ENCODE measurements around the gene PSME1. TPM values are rescaled to one million over a fixed set of nuclear protein-coding genes. Genes with fewer than 3 reads are reported as not detected.

The PSME1 gene
- total and polyA plus RNA-seq, 2 experiments from 2014 or later: 61.1 to 215 TPM

DNA sequence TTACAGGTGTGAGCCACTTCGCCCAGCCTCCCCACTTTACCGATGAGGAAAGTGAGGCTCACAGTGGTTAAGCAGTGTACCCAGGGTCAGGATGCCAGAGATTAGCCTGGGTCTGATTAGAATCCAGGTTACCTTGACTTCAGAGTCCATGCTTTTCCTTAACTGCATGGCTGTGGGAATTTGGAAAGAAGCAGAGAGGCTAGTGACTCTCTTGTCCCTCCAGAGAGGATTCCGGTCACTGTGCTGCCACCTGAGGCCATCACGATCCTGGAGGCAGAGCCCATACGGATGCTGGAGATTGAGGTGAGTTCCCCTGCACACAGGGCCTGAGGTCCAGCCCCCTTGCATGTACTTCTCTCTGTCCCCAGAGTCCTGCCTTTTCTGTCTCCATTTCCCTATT is 40.6 kb downstream of the PSME1 start:
- Histone ChIP-seq H3K27me3 (ENCODE audit: insufficient read depth) (no peaks in the 10 kb centered on the region), H3K36me3 (ENCODE audit: insufficient read depth) (no peaks in the 10 kb centered on the region; the same call in 1 of the 2 replicates), H4K20me1 (replicated peaks; ENCODE audit: insufficient read depth) (no peaks in the 10 kb centered on the region; the same call in 1 of the 2 replicates), H3K27ac (ENCODE audit: low read depth) (no peak overlapping the region), H3K4me3 (no peak overlapping the region), H3K79me2 (replicated peaks; ENCODE audit: insufficient read depth) (no peaks in the 10 kb centered on the region), H3K4me1 (ENCODE audit: insufficient read depth) (0 out of 2 replicates have a peak, but pooled peaks cover 3% of the 10 kb centered on the region), H3K9me2 (ENCODE audit: insufficient read depth) (no peaks in the 10 kb centered on the region), H3K4me2 (no peak overlapping the region), H3F3A (replicated peaks; ENCODE audit: low read depth) (peaks cover 7% of the 10 kb centered on the region; the same call in 1 of the 2 replicates), H2AFZ (no peak overlapping the region)
- Mint-ChIP-seq H3K27ac (no peak overlapping the region), H3K4me1 (0 out of 3 replicates have a peak, but pooled peaks cover 2% of the 10 kb centered on the region), H3K27me3 (ENCODE audit: insufficient read depth, low read depth, poor library complexity) (peaks cover 32% of the 10 kb centered on the region), H3K36me3 (ENCODE audit: low read depth) (peaks cover 48% of the 10 kb centered on the region), H3K4me3 (no peak overlapping the region), H3K9me3 (no peaks in the 10 kb centered on the region)
- ATAC-seq (no peak), DNase-seq (ENCODE audit: low spot score) (no peak)
- no peak for TF ChIP-seq ZNF114 (CRISPR knock-in tag; IDR thresholded peaks at IDR 0.05)
- no peak for TF ChIP-seq EZH2phosphoT487 (IDR thresholded peaks at IDR 0.05; ENCODE audit: unreplicated experiment)
- no peak for TF ChIP-seq STAT1 (IDR thresholded peaks at IDR 0.05; ENCODE audit: unreplicated experiment)
- no peak for TF ChIP-seq EZH2 (IDR thresholded peaks at IDR 0.05; ENCODE audit: low read depth, unreplicated experiment)

DNA sequence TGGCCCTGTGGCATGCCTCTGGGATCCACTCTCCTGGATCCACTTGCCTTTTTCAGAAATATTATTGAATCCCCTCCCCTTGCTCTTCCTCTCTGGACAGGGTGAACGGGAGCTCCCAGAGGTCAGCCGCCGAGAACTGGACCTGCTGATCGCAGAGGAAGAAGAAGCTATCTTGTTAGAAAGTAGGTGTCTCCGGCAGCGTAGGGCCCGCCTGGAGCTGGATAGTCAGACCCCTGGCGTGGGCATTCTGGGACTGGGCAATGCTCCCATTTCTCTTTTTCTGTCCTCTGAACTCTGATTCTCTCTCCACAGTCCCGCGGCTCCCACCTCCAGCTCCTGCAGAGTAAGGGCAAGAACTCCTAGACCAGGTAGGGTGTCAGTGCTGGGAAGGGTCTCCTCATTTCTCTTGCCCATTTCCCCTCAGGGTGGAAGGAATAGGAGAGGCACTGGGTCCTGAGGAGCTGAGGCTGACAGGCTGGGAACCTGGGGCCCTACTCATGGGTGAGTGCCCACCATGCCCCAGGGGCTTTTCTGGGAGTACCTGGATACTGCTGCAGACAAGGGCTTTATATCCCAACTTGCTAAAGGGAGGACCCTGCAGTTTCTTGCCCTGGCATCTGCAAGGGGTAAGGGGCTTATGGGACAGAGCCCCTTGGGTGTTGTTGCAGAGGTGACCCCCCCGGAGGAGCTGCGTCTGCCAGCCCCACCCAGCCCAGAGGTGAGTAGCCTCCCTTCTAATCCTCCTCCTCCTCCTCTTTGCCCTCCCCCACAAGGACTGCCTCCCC is 41.2 kb downstream of the PSME1 start:
- H3K4me1 Mint-ChIP-seq: 0 out of 3 replicates have a peak, but pooled peaks cover 2% of the 10 kb centered on the region
- 0 out of 2 replicates have a peak, but pooled peaks cover 3% of the 10 kb centered on the region for H3K4me1 ChIP-seq (ENCODE audit: insufficient read depth)
- DNase-seq (ENCODE audit: low spot score) (no peak), ATAC-seq (no peak)
- H3K4me3 ChIP-seq: no peak overlapping the region
- H3F3A ChIP-seq (replicated peaks; ENCODE audit: low read depth): peaks cover 5% of the 10 kb centered on the region; the same call in 1 of the 2 replicates
- no peak overlapping the region for H3K27ac ChIP-seq (ENCODE audit: low read depth)
- H3K79me2 ChIP-seq (replicated peaks; ENCODE audit: insufficient read depth): no peaks in the 10 kb centered on the region
- peaks cover 53% of the 10 kb centered on the region for H3K36me3 Mint-ChIP-seq (ENCODE audit: low read depth)
- H3K9me3 Mint-ChIP-seq: no peaks in the 10 kb centered on the region
- no peak overlapping the region for H3K4me3 Mint-ChIP-seq
- H3K9me2 ChIP-seq (ENCODE audit: insufficient read depth): no peaks in the 10 kb centered on the region
- no peak overlapping the region for H2AFZ ChIP-seq
- no peak overlapping the region for H3K27ac Mint-ChIP-seq
- H3K27me3 Mint-ChIP-seq (ENCODE audit: insufficient read depth, low read depth, poor library complexity): peaks cover 26% of the 10 kb centered on the region
- H3K4me2 ChIP-seq: no peak overlapping the region
- no peaks in the 10 kb centered on the region; the same call in 1 of the 2 replicates for H3K36me3 ChIP-seq (ENCODE audit: insufficient read depth)
- H4K20me1 ChIP-seq (replicated peaks; ENCODE audit: insufficient read depth): no peaks in the 10 kb centered on the region; the same call in 1 of the 2 replicates
- H3K27me3 ChIP-seq (ENCODE audit: insufficient read depth): no peaks in the 10 kb centered on the region
- TF ChIP-seq, protein P1, sequence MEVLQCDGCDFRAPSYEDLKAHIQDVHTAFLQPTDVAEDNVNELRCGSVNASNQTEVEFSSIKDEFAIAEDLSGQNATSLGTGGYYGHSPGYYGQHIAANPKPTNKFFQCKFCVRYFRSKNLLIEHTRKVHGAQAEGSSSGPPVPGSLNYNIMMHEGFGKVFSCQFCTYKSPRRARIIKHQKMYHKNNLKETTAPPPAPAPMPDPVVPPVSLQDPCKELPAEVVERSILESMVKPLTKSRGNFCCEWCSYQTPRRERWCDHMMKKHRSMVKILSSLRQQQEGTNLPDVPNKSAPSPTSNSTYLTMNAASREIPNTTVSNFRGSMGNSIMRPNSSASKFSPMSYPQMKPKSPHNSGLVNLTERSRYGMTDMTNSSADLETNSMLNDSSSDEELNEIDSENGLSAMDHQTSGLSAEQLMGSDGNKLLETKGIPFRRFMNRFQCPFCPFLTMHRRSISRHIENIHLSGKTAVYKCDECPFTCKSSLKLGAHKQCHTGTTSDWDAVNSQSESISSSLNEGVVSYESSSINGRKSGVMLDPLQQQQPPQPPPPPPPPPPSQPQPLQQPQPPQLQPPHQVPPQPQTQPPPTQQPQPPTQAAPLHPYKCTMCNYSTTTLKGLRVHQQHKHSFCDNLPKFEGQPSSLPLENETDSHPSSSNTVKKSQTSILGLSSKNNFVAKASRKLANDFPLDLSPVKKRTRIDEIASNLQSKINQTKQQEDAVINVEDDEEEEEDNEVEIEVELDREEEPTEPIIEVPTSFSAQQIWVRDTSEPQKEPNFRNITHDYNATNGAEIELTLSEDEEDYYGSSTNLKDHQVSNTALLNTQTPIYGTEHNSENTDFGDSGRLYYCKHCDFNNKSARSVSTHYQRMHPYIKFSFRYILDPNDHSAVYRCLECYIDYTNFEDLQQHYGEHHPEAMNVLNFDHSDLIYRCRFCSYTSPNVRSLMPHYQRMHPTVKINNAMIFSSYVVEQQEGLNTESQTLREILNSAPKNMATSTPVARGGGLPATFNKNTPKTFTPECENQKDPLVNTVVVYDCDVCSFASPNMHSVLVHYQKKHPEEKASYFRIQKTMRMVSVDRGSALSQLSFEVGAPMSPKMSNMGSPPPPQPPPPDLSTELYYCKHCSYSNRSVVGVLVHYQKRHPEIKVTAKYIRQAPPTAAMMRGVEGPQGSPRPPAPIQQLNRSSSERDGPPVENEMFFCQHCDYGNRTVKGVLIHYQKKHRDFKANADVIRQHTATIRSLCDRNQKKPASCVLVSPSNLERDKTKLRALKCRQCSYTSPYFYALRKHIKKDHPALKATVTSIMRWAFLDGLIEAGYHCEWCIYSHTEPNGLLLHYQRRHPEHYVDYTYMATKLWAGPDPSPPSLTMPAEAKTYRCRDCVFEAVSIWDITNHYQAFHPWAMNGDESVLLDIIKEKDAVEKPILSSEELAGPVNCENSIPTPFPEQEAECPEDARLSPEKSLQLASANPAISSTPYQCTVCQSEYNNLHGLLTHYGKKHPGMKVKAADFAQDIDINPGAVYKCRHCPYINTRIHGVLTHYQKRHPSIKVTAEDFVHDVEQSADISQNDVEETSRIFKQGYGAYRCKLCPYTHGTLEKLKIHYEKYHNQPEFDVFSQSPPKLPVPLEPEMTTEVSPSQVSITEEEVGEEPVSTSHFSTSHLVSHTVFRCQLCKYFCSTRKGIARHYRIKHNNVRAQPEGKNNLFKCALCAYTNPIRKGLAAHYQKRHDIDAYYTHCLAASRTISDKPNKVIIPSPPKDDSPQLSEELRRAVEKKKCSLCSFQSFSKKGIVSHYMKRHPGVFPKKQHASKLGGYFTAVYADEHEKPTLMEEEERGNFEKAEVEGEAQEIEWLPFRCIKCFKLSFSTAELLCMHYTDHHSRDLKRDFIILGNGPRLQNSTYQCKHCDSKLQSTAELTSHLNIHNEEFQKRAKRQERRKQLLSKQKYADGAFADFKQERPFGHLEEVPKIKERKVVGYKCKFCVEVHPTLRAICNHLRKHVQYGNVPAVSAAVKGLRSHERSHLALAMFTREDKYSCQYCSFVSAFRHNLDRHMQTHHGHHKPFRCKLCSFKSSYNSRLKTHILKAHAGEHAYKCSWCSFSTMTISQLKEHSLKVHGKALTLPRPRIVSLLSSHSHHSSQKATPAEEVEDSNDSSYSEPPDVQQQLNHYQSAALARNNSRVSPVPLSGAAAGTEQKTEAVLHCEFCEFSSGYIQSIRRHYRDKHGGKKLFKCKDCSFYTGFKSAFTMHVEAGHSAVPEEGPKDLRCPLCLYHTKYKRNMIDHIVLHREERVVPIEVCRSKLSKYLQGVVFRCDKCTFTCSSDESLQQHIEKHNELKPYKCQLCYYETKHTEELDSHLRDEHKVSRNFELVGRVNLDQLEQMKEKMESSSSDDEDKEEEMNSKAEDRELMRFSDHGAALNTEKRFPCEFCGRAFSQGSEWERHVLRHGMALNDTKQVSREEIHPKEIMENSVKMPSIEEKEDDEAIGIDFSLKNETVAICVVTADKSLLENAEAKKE (CRISPR knock-in tag; IDR thresholded peaks at IDR 0.05): no peak
- TF ChIP-seq ZNF114 (CRISPR knock-in tag; IDR thresholded peaks at IDR 0.05) (no peak), CREB1 (CRISPR knock-in tag; IDR thresholded peaks at IDR 0.05; ENCODE audit: low read depth) (no peak), JUNB (IDR thresholded peaks at IDR 0.05; ENCODE audit: unreplicated experiment) (no peak), ZNF331 (CRISPR knock-in tag; IDR thresholded peaks at IDR 0.05; ENCODE audit: low read depth) (no peak)
- TF ChIP-seq, protein P2, sequence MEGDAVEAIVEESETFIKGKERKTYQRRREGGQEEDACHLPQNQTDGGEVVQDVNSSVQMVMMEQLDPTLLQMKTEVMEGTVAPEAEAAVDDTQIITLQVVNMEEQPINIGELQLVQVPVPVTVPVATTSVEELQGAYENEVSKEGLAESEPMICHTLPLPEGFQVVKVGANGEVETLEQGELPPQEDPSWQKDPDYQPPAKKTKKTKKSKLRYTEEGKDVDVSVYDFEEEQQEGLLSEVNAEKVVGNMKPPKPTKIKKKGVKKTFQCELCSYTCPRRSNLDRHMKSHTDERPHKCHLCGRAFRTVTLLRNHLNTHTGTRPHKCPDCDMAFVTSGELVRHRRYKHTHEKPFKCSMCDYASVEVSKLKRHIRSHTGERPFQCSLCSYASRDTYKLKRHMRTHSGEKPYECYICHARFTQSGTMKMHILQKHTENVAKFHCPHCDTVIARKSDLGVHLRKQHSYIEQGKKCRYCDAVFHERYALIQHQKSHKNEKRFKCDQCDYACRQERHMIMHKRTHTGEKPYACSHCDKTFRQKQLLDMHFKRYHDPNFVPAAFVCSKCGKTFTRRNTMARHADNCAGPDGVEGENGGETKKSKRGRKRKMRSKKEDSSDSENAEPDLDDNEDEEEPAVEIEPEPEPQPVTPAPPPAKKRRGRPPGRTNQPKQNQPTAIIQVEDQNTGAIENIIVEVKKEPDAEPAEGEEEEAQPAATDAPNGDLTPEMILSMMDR (conservative IDR thresholded peaks at IDR 0.05; ENCODE audit: low read depth in 2 of 2): no peak
